Parathyroid adenoma (tissue), 2 donors: ENCODE measurements around the gene RNU7-1.

Source experiments
- H2AFZ ChIP-seq: fragments of 300-600 bp; sonication (generic); one replicate; pipeline ENCODE4 v1.7.0; 2017; ENCODE audit warnings: antibody characterized with exemption, mild to moderate bottlenecking
- H3K27ac ChIP-seq: fragments of 300-600 bp; sonication (generic); one replicate; pipeline ENCODE4 v1.7.0; 2017
- H3K27me3 ChIP-seq: fragments of 300-600 bp; sonication (generic); one replicate; pipeline ENCODE4 v1.7.0; 2017; ENCODE audit warnings: low read length; ENCODE audit not compliant: control insufficient read depth, insufficient read depth
- H3K36me3 ChIP-seq: fragments of 300-600 bp; sonication (generic); one replicate; pipeline ENCODE4 v1.7.0; 2017; ENCODE audit warnings: low read length; ENCODE audit not compliant: control insufficient read depth, insufficient read depth
- H3K4me1 ChIP-seq: fragments of 300-600 bp; sonication (generic); one replicate; pipeline ENCODE4 v1.7.0; 2017; ENCODE audit warnings: control low read depth
- H3K4me2 ChIP-seq: fragments of 300-600 bp; sonication (generic); one replicate; pipeline ENCODE4 v1.7.0; 2017; ENCODE audit warnings: low read length
- H3K4me3 ChIP-seq: fragments of 300-600 bp; sonication (generic); one replicate; pipeline ENCODE4 v1.7.0; 2017; ENCODE audit warnings: low read depth, low read length
- H3K79me2 ChIP-seq: fragments of 300-600 bp; sonication (generic); one replicate; pipeline ENCODE4 v1.7.0; 2017; ENCODE audit warnings: control low read depth
- H3K9ac ChIP-seq: fragments of 300-600 bp; sonication (generic); one replicate; pipeline ENCODE4 v1.7.0; 2017; ENCODE audit warnings: mild to moderate bottlenecking
- H3K9me3 ChIP-seq: fragments of 300-600 bp; sonication (generic); one replicate; pipeline ENCODE4 v1.7.0; 2017; ENCODE audit warnings: low read length; ENCODE audit not compliant: control insufficient read depth
- TF ChIP-seq, protein P1 (sequence below): fragments of 300-600 bp; sonication (generic); IDR thresholded peaks from one replicate; pipeline ENCODE4 v1.7.0; 2017; ENCODE audit warnings: antibody characterized with exemption, mild to moderate bottlenecking
- donor health status: primary hyperparathyroidism.

The RNU7-1 gene

DNA sequence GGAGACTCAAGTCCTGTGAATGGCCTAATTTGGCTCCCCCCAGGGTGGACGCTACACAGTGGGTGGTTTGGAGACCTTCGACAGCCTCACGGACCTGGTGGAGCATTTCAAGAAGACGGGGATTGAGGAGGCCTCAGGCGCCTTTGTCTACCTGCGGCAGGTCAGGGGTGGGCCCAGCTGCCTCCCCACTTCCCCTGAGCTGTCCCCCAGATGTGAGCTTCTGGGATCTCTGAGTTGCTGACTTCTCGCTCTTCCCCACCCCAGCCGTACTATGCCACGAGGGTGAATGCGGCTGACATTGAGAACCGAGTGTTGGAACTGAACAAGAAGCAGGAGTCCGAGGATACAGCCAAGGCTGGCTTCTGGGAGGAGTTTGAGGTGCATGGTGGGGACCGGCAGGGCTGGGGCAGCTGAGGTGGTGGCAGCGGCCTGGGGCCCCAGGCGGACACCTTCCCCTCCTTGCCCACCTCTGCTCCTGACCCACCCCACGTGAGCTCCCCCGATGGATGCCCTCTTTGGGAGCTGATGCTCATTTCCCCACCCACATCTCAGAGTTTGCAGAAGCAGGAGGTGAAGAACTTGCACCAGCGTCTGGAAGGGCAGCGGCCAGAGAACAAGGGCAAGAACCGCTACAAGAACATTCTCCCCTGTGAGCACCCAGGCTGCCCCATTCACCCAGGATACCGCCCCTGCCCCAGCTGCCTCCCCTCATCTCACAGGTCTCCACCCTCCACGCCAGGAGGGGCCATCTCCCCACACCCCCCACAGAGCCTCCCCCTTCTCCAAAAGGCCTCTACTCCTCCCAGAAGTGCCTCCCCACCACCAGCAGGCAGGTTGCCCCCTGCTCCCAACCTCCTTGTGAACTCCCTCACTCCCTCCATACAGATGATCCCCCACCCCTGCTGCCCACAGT is 11.7 kb downstream of the RNU7-1 start:
- Histone ChIP-seq H3K36me3 (no peaks in the 10 kb centered on the region), H3K4me2 (no peak overlapping the region), H3K9ac (no peak overlapping the region), H3K27me3 (no peaks in the 10 kb centered on the region), H3K79me2 (no peaks in the 10 kb centered on the region), H2AFZ (no peak overlapping the region), H3K4me1 (peaks cover 13% of the 10 kb centered on the region), H3K27ac (no peak overlapping the region), H3K4me3 (no peak overlapping the region), H3K9me3 (no peaks in the 10 kb centered on the region)
- TF ChIP-seq, protein P1, sequence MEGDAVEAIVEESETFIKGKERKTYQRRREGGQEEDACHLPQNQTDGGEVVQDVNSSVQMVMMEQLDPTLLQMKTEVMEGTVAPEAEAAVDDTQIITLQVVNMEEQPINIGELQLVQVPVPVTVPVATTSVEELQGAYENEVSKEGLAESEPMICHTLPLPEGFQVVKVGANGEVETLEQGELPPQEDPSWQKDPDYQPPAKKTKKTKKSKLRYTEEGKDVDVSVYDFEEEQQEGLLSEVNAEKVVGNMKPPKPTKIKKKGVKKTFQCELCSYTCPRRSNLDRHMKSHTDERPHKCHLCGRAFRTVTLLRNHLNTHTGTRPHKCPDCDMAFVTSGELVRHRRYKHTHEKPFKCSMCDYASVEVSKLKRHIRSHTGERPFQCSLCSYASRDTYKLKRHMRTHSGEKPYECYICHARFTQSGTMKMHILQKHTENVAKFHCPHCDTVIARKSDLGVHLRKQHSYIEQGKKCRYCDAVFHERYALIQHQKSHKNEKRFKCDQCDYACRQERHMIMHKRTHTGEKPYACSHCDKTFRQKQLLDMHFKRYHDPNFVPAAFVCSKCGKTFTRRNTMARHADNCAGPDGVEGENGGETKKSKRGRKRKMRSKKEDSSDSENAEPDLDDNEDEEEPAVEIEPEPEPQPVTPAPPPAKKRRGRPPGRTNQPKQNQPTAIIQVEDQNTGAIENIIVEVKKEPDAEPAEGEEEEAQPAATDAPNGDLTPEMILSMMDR: no peak

DNA sequence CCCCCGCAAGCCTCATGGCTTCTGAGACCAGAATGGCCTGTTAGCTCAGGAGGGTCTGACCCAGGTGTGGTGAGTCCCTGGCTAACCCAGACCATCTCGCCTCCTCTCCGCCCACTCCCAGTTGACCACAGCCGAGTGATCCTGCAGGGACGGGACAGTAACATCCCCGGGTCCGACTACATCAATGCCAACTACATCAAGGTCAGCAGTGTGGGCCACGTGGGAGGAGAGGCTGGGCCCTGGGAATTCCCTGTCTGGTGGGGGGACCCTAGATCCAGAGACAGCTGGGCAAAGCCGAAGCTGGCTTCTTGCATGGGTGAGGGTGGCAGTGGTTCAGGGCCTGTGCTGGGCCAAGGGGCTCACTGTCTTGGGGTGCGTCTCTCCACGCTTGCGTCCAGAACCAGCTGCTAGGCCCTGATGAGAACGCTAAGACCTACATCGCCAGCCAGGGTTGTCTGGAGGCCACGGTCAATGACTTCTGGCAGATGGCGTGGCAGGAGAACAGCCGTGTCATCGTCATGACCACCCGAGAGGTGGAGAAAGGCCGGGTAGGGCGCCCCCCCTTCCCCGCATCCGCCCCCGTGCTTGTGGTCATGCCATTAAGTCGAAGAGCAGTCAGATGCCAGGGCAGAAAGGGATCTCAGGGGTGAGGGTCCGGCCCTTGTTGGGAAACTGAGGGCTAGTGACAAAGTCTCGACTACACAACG is 12.6 kb downstream of the RNU7-1 start:
- H3K79me2 ChIP-seq: no peaks in the 10 kb centered on the region
- H3K27ac ChIP-seq: peak overlapping the region; percentile 74
- no peaks in the 10 kb centered on the region for H3K9me3 ChIP-seq
- H3K4me3 ChIP-seq: no peak overlapping the region
- H3K4me1 ChIP-seq: peaks cover 13% of the 10 kb centered on the region
- no peak overlapping the region for H3K9ac ChIP-seq
- no peaks in the 10 kb centered on the region for H3K27me3 ChIP-seq
- H2AFZ ChIP-seq: no peak overlapping the region
- no peak overlapping the region for H3K4me2 ChIP-seq
- TF ChIP-seq, protein P1: no peak
- H3K36me3 ChIP-seq: no peaks in the 10 kb centered on the region

DNA sequence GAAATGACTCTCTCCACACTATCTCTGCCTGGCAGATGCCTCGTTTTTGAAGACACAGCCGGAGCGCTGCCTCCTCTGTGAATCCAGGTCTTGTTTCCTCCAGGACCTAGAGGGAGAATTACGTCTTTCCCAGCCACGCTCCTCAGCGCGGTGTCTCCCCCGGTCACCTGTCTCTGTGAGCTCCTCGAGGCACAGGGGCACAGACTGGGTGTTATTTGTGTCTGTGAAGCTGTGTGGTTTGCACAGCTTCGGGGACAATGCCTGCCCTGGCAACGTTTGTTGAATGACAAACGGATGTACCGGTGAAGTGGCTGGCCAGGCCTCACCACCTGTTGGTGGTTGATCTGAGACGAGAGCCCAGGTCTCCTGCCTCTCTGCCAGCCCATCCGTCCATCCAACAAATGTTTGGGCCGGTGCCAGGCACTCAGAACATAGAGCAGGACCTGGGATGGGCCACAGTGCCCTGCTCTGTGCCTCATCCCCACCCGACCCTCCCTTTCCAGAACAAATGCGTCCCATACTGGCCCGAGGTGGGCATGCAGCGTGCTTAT is 13.6 kb downstream of the RNU7-1 start:
- Histone ChIP-seq H3K27ac (peak overlapping the region; percentile 74), H3K9me3 (no peaks in the 10 kb centered on the region), H3K4me1 (peaks cover 19% of the 10 kb centered on the region), H3K27me3 (no peaks in the 10 kb centered on the region), H3K36me3 (no peaks in the 10 kb centered on the region), H2AFZ (peak overlapping the region; percentile 25), H3K79me2 (no peaks in the 10 kb centered on the region), H3K9ac (no peak overlapping the region), H3K4me2 (no peak overlapping the region), H3K4me3 (no peak overlapping the region)
- TF ChIP-seq, protein P1: no peak

DNA sequence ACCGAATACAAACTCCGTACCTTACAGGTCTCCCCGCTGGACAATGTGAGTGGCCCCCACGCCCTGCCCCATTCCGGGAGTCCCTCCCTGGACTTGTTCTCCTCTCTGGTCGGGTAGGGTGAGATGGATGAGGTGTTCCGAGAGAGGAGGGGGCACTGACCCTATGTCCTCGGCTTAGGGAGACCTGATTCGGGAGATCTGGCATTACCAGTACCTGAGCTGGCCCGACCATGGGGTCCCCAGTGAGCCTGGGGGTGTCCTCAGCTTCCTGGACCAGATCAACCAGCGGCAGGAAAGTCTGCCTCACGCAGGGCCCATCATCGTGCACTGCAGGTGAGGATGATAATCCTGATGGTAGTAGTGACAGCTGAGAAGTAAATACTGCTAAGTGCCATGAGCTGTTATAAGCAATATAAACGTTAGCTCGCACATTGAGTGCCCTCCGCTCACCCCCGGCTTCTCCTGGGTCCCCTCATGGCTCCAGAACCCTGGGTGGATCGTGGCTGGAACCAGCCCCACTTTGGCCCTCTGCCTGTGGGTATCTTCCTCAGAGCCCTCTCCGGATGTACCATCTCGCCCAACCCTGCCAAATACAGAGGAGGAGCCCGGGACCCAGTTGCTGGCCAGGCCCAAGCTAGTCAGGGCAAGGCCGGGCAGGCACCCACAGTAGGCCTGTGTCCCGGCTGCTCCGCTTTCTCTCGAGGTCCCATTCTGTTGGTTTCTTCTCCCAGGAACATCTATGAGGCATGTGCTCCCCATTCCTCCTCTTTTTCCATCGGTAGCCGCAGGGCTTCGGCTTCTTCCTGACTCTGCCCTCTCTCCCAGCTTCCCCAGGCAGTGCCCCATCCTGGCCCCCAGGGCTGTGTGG is 14.4 kb downstream of the RNU7-1 start:
- Histone ChIP-seq H3K9ac (no peak overlapping the region), H3K9me3 (no peaks in the 10 kb centered on the region), H3K79me2 (no peaks in the 10 kb centered on the region), H3K4me1 (peaks cover 21% of the 10 kb centered on the region), H3K4me3 (no peak overlapping the region), H2AFZ (no peak overlapping the region), H3K27ac (peak overlapping the region; percentile 51), H3K4me2 (no peak overlapping the region), H3K36me3 (no peaks in the 10 kb centered on the region), H3K27me3 (no peaks in the 10 kb centered on the region)
- TF ChIP-seq, protein P1: no peak
